GM19452 (cell line): ENCODE data around the gene AHSG.

Experiments used
- ATAC-seq: cut with Tn5 transposase; IDR thresholded peaks from one replicate; pipeline ENCODE4 v1.9.1; 2021; ENCODE audit not compliant: unreplicated experiment

AHSG gene

GRCh38 chr3:186590580-186591295 lies 22.1 kb upstream of the AHSG start:
- ATAC-seq, result no peak

DNA sequence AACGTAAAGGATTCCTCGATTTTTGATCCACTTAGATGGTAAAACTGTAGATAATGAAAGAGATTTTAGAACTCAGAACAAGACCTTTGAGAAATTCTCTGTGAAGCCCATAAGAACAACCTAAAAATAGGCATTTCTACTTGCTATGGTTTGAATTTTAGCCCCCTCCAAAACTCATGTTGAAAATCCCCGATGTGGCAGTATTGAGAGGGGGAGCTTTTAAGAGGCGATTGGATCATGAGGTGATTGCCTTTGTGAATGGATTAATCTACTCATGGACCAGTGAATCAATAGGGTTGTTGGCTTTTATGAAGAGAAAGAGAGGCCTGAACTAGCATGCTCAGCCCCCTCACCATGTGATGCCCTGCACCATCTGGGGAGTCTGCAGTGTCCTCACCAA lies 20.2 kb upstream of the AHSG start:
- ATAC-seq, result no peak

- no peak for ATAC-seq
These were observed 19.0 kb upstream of the AHSG start for GRCh38 chr3:186593862-186594261.

- ATAC-seq, result no peak
These were observed 18.2 kb upstream of the AHSG start for GRCh38 chr3:186594591-186595113.

DNA sequence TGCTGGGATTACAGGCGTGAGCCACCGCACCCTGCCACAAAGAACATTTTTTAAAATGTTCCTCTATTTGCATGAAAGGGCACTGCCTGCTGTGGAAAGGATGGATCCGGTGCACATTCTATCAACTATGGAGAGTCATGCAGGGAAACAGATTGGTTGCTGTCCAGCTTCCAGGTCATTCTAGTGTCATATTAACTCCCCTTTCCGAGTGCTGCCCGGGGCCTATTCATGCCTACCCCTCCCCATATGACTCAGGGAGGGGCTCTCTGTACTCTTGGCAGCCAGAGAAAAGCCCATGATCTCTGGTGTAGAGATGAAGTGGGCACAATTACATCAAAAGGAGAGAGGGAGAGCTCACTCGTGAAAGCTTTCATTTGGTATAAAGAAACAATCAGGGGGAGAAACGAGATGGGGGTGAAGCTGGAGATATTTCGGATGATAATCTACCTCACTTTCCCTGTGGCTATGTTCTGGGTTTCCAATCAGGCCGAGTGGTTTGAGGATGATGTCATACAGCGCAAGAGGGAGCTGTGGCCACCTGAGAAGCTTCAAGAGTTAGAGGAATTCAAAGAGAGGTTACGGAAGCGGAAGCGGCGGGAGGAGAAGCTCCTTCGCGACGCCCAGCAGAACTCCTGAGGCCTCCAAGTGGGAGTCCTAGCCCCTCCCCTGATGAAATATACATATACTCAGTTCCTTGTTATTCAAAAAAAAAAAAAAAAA lies 16.1 kb upstream of the AHSG start:
- no peak for ATAC-seq

- no peak for ATAC-seq
These were observed 14.6 kb upstream of the AHSG start for GRCh38 chr3:186598108-186598784.

- ATAC-seq, result no peak
These were observed 14.1 kb upstream of the AHSG start for GRCh38 chr3:186598794-186599141.

- ATAC-seq, result no peak
These were observed 13.6 kb upstream of the AHSG start for GRCh38 chr3:186599142-186599784.

DNA sequence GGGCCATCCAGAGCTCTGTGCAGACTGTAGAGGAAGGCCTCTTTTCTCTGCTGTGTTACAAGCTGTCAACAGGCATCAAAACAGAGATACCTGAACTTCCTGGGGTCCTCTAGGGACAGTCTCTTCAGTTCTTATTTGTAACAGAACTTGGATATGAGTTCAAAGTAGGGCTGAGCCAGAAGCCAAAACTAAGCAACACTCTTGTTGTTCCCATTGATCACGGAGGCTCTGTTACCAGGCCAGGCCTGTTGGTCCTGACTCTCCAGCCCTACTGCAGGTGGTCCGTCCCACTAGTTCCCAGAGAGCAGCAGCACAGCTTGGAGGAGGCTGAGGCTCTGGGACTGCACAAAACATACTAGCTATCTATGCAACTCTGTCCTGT lies 13.1 kb upstream of the AHSG start:
- no peak for ATAC-seq

DNA sequence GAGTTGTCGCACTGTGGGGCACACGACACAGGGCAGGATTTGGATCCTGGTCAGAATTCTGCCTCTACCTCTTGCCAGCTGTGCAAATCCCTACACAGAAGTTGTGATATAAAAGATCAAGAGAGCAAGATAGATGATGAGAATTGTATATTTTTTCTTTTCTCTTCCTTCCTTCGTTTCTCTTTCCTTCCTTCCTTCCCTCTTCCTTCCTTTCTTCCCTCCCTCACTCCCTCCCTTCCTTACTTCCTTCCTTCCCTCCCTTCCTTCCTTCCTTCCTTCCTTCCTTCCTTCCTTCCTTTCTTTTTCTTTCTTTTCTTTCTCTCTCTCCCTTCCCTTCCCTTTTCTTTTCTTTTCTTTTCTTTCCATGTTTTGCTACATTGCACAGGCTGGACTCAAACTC lies 12.0 kb upstream of the AHSG start:
- no peak for ATAC-seq

GRCh38 chr3:186603159-186603558 lies 9.7 kb upstream of the AHSG start:
- no peak for ATAC-seq

DNA sequence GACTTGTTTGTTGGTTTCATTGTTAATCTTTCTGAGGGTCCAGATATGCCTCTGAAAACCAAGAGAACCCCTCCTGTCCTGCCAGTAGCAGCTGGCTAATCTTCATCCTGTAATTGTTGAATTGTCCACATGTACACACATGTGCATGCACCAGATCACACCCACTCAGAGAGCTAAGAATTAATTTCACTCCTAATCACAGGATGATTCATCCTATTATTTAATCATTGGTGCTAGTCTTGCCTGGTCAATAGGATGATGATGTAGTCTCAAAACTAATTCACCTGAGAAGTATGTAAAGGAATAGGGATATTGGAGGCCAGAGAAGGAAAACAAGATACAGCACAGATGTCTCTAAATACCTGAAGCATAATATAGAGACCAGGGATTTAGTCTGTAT lies 7.8 kb upstream of the AHSG start:
- ATAC-seq, result no peak

- no peak for ATAC-seq
These were observed 7.0 kb upstream of the AHSG start for GRCh38 chr3:186605561-186606545.

DNA sequence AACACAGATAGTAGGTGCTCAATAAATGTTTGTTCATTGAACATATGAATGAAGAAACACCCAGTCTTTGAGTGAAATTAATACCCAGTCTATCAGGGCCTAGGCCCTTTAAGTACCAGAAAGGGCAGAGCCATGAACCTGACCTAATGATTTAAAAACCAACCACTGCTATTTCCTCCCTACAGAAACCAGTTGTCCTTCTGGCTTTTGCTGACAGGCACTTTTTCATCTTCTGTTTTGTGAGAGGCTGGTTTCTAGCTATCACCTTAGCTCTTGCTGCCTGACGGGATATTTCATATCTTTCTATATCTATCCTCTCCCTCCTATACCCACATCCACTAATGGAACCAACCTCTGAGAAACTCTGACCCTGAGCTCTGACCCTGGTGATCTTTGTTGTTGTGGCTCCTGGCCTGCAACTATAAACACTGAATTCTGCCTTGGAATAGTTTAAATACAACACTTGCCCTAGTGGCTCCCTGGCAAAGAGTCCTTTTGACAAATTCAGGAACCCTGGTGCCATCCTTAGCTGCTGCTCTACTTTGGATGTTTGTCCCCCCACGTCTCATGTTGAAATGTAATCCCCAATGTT lies 4.1 kb upstream of the AHSG start:
- ATAC-seq, result no peak

- no peak for ATAC-seq
These were observed 3.5 kb upstream of the AHSG start for GRCh38 chr3:186609247-186609868.

GRCh38 chr3:186612065-186612464 lies 795 bp upstream of the AHSG start:
- ATAC-seq, result no peak

DNA sequence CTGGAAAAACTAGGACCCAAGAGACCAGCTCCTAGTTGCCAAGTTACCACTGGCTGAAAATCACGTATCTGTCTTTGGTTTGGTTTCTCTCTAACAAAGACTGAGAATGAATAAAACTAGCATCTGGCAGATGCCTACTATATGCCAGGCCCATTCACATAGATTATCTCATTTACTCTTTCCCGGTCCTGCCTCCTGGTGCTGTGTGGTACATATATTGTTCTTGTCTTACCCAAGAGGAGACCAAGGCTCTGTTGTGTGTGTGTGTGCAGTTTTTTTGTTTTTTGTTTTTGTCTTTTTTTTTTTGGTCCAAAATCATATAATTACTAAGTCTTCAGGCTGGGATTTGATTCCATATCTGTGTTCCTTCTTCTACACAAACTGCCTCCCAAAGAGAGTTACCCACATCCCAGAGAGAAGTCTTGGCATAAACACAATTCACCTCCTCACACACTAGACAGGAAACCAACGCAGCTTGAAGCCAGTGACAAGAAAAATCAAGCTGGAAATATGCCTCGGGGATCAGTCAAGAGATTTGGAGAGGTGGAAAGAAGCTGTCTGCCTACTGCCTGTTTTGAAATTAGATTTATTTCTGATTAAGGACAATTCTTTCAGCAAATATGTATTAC lies 891 bp downstream of the AHSG start:
- no peak for ATAC-seq

GRCh38 chr3:186614266-186614596 lies 1.4 kb downstream of the AHSG start:
- no peak for ATAC-seq
